GM18909 (cell line): ENCODE data around the gene RNASE8.
"Not testable (repeated sequence)": the region's sequence is repeated elsewhere in the genome, so short reads cannot be mapped to it uniquely, and the experiment has no call there.

Experiments
- ATAC-seq: cut with Tn5 transposase; IDR thresholded peaks from one replicate; pipeline ENCODE4 v1.9.1; 2021; ENCODE audit warnings: mild to moderate bottlenecking; ENCODE audit not compliant: unreplicated experiment, poor library complexity

The RNASE8 gene, protein sequence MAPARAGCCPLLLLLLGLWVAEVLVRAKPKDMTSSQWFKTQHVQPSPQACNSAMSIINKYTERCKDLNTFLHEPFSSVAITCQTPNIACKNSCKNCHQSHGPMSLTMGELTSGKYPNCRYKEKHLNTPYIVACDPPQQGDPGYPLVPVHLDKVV

DNA sequence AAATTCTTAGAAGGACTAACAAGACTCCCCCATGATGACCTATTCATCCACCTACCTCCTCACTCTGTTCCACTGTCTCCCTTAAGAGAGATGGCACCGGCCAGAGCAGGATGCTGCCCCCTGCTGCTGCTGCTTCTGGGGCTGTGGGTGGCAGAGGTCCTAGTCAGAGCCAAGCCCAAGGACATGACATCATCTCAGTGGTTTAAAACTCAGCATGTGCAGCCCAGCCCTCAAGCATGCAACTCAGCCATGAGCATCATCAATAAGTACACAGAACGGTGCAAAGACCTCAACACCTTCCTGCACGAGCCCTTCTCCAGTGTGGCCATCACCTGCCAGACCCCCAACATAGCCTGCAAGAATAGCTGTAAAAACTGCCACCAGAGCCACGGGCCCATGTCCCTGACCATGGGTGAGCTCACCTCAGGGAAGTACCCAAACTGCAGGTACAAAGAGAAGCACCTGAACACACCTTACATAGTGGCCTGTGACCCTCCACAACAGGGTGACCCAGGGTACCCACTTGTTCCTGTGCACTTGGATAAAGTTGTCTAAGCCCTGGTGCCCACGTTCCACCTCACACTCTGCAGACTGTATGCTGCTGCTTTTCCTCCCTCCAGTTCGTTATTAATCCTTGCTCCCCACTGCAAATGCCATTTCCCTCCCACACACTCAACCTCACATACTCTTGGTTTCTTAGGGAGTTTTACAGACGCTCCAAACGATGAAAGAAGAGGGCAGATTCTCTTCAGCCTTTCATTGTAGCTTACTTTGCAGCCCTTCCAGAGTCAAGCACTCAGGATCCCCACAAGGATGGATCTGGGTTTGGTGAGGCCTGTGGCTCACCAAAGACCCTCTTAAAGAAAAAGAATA, at the start of gene RNASE8:
Gene RNASE8 (plus strand): TSS at position 20 of the 873 bp plus-strand sequence. CDS start 71 bp downstream, at position 91.
- ATAC-seq: no peak

- not testable (repeated sequence) for ATAC-seq
These were observed 47.9 kb upstream of the RNASE8 start for GRCh38 chr14:21009721-21010120.

DNA sequence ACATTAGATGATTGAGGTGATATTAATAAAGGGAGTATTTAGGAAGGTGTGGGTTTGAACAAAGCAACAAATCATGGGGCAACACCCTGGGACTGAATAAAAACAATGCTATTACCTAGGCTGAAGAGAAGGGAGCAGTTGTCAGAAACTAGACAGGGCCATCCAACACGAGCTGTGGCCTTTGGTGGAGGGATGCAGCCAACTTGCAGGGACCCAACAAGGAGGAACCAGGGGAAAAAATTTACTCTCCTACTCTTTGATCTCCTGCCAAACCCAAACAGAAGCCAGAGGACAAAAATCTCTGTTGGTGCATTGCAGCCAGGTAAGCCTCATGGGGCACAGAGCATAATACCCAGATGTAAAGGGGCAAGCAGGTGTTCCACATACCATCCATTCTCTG, 46.5 kb upstream of the RNASE8 start:
- no peak for ATAC-seq

- ATAC-seq: no peak
These were observed 42.8 kb upstream of the RNASE8 start for GRCh38 chr14:21014761-21015190.

DNA sequence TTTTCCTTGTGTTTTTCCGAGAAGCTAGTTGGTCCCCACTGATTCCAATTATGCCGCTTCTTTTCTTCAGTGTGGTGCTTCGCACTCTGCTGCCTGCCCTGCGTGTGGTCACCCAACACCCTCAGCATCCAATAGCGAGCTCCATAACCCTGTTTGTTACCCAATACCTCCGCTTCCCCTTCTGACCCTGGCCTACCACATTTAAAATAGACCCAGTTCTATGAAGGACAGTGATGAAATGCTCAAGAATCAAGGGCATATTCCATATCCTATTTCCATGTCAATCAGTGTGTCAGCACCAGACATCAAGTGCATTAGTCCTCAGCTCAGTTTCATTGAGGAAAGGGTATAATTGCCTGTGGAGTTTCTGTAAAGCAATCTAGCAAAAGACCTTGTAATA, 42.3 kb upstream of the RNASE8 start:
- no peak for ATAC-seq

GRCh38 chr14:21016413-21017190, 41.0 kb upstream of the RNASE8 start:
- no peak for ATAC-seq

- no peak for ATAC-seq
These were observed 39.9 kb upstream of the RNASE8 start for GRCh38 chr14:21017528-21018245.

- no peak for ATAC-seq
These were observed 39.3 kb upstream of the RNASE8 start for GRCh38 chr14:21018286-21018685.

GRCh38 chr14:21018781-21019180, 38.8 kb upstream of the RNASE8 start:
- no peak for ATAC-seq

DNA sequence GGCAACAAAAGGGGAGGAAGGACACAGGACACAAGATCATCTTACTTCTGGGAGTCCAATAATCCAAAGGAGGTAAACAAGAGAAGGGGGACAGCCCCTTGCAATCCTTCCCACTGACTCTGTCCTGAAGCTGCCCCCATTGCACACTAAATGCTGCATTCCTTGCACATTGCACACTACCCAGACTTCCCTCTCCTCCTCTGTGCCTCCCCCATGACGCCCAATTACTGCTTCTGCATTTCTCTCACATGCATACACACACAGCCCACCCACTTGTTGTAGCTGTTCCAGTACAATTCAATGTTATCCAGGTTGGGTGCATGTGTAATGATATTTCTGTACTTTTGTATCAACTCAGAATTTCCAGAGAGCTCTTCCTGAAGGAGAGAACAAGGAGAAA, 38.3 kb upstream of the RNASE8 start:
- ATAC-seq: no peak

GRCh38 chr14:21020977-21021545, 36.6 kb upstream of the RNASE8 start:
- ATAC-seq: no peak

GRCh38 chr14:21022686-21023085, 34.9 kb upstream of the RNASE8 start:
- no peak for ATAC-seq

GRCh38 chr14:21023174-21023573, 34.4 kb upstream of the RNASE8 start:
- ATAC-seq: no peak

- ATAC-seq: no peak
These were observed 33.6 kb upstream of the RNASE8 start for GRCh38 chr14:21023817-21024584.

GRCh38 chr14:21024585-21025370, 32.8 kb upstream of the RNASE8 start, which contains the start of gene NDRG2:
NDRG2 (minus strand) TSS chr14:21025061; CDS start chr14:21023315, 1,746 bp downstream.
- ATAC-seq: peak; percentile 48

- peak; percentile 14 for ATAC-seq
These were observed 32.0 kb upstream of the RNASE8 start for GRCh38 chr14:21025371-21026273.

- no peak for ATAC-seq
These were observed 31.2 kb upstream of the RNASE8 start for GRCh38 chr14:21026274-21026987.
